Measurements from ENCODE around the gene RNF150.

- no peak for TF ChIP-seq YY1 (IDR thresholded peaks at IDR 0.05; ENCODE audit: insufficient read depth, insufficient read length)
- no peak for TF ChIP-seq ZNF274 (IDR thresholded peaks at IDR 0.05; ENCODE audit: low read depth, low read length)
- TF ChIP-seq SUZ12 (IDR thresholded peaks at IDR 0.05; ENCODE audit: extremely low read depth, insufficient read depth, insufficient read length): no peak
Measured at GRCh38 chr4:141006242-141006802, 126.9 kb downstream of the RNF150 start.

All from NT2/D1 (cell line).